WI38 (cell line): ENCODE data around the gene EIF3D.

ENCODE experiments used
- H3K4me3 ChIP-seq: 2 replicates; pipeline ENCODE4 v1.5.1; 2011; ENCODE audit warnings: low read depth, mild to moderate bottlenecking, control low read depth, low read length
- TF ChIP-seq, protein P1 (sequence below): IDR thresholded peaks from 2 replicates; pipeline ENCODE4 v1.5.1; 2012; ENCODE audit warnings: low read depth, mild to moderate bottlenecking, control low read depth, low read length

EIF3D gene

GRCh38 chr22:36470994-36471331, 58.0 kb downstream of the EIF3D start:
- no peak overlapping the region for H3K4me3 ChIP-seq
- TF ChIP-seq, protein P1, sequence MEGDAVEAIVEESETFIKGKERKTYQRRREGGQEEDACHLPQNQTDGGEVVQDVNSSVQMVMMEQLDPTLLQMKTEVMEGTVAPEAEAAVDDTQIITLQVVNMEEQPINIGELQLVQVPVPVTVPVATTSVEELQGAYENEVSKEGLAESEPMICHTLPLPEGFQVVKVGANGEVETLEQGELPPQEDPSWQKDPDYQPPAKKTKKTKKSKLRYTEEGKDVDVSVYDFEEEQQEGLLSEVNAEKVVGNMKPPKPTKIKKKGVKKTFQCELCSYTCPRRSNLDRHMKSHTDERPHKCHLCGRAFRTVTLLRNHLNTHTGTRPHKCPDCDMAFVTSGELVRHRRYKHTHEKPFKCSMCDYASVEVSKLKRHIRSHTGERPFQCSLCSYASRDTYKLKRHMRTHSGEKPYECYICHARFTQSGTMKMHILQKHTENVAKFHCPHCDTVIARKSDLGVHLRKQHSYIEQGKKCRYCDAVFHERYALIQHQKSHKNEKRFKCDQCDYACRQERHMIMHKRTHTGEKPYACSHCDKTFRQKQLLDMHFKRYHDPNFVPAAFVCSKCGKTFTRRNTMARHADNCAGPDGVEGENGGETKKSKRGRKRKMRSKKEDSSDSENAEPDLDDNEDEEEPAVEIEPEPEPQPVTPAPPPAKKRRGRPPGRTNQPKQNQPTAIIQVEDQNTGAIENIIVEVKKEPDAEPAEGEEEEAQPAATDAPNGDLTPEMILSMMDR = no peak

- no peak overlapping the region for H3K4me3 ChIP-seq
- TF ChIP-seq, protein P1 = peak; percentile 96
Observed at GRCh38 chr22:36470162-36470993, 58.6 kb downstream of the EIF3D start.

GRCh38 chr22:36469094-36469710, 59.8 kb downstream of the EIF3D start:
- TF ChIP-seq, protein P1 = no peak
- no peak overlapping the region for H3K4me3 ChIP-seq

- TF ChIP-seq, protein P1 = no peak
- H3K4me3 ChIP-seq = peak overlapping the region; percentile 27; the same call in 1 of the 2 replicates
Observed at GRCh38 chr22:36467946-36468345, 61.0 kb downstream of the EIF3D start.

DNA sequence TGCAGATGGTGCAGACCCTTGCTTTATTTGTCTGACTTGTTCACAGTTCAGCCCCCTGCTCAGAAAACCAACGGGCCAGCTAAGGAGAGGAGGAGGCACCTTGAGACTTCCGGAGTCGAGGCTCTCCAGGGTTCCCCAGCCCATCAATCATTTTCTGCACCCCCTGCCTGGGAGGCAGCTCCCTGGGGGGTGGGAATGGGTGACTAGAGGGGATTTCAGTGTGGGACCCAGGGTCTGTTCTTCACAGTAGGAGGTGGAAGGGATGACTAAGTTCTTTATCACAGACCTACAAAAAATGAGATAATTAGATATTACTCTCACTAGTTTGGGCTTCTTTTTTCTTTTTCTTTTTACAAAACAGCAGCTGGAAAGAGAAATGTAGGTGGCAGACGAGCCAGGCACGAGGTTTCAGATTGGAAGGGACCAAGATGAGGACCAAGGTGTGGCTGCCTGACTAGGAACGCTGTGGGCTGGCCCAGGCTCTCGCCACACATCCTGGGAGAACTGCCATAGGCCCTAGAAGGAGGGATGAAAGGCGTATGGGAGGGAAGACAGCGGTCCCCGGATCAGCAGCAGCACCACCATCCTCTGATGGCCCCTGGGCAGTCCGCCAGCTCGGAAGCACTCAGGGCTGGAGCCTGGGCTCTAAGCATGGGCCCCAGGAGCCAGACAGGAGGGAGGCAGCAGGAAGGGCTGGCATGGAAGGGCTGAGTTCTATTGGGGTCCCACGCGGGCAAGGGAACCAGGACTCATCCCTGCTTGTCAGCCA, 61.7 kb downstream of the EIF3D start:
- peak overlapping the region; percentile 27; the same call in 1 of the 2 replicates for H3K4me3 ChIP-seq
- TF ChIP-seq, protein P1 = no peak

DNA sequence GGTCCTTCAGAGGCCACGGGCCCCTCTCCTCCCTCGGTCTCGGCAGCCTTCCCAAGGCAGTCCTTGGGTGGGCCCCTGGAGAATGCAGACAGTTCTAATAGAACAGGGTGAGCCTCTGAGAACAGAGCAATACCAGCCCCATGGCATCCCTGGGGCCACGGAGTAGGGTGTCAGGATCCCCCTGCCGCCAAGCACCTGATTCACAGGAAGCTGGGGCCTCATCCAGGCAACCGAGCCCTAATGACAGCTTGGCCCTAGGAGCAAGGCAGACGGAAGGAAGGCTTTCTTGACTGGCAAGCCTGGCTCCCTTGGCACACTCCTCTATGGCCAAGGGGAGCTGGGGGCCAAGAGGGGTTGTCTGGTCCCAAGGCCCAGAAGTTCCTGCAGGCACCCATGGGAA, 62.7 kb downstream of the EIF3D start:
- TF ChIP-seq, protein P1 = no peak
- H3K4me3 ChIP-seq = no peak overlapping the region
